Mammary epithelial cell (primary cell): Measurements from ENCODE around the gene ZKSCAN8.

Experiments
- CTCF ChIP-seq, 2 donors: IDR thresholded peaks in 1 of 2; conservative IDR thresholded peaks in 1 of 2; 2 replicates each; pipeline ENCODE4 v1.5.1; 2011 to 2012; ENCODE audit warnings: inconsistent platforms in 2 of 2, low read length in 2 of 2, mild to moderate bottlenecking in 2 of 2, control low read depth in 1 of 2, low read depth in 1 of 2; ENCODE audit not compliant: insufficient read depth in 1 of 2; ENCODE audit errors: extremely low read depth in 1 of 2
- EZH2 ChIP-seq: IDR thresholded peaks from 2 replicates; pipeline ENCODE4 v1.6.1; 2012; ENCODE audit warnings: low read length, inconsistent platforms, borderline replicate concordance

GRCh38 chr6:28207510-28208110 is 65.9 kb downstream of the ZKSCAN8 start:
- TF ChIP-seq CTCF (conservative IDR thresholded peaks at IDR 0.05 in 1 of 2, IDR thresholded peaks at IDR 0.05 in 1 of 2; ENCODE audit: extremely low read depth in 1 of 2, insufficient read depth in 1 of 2, low read depth in 1 of 2, low read length in 2 of 2) (no peak), EZH2 (peak; percentile 17)
